HL-60 (cell line): Measurements from ENCODE around the gene ANKRD26.

Experiments used
- CTCF ChIP-seq: IDR thresholded peaks from one replicate; pipeline ENCODE4 v1.5.1; 2011; ENCODE audit warnings: low read length, control low read depth, inconsistent platforms; ENCODE audit not compliant: insufficient read depth
- GABPA ChIP-seq: IDR thresholded peaks from 2 replicates; pipeline ENCODE4 v1.6.1; 2012; ENCODE audit warnings: low read depth
- POLR2AphosphoS5 ChIP-seq: IDR thresholded peaks from 2 replicates; pipeline ENCODE4 v1.6.1; 2012; ENCODE audit warnings: low read depth
- REST ChIP-seq: IDR thresholded peaks from 2 replicates; pipeline ENCODE4 v1.6.1; 2012; ENCODE audit warnings: low read depth; ENCODE audit not compliant: insufficient replicate concordance
- SPI1 ChIP-seq: IDR thresholded peaks from 2 replicates; pipeline ENCODE4 v1.6.1; 2012; ENCODE audit warnings: low read depth, mild to moderate bottlenecking, borderline replicate concordance

DNA sequence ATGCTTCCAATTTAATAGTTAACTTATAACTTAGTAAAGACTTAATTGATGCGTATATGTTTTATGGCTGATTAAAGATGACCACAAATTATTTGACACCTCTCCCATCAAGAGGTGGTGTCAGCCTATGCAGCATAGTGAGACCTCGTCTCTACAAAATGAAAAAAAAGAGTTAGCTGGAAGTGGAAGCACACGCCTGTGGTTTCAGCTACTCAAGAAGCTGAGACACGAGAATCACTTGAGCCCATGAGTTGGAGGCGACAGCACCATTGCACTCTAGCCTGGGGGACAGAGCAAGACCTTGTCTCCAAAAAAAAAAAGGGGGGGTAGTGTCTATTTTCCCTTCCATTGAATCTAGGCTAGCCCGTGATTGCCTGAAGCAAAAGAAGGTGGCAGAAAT is 140.5 kb downstream of the ANKRD26 start:
- no peak for TF ChIP-seq CTCF
- TF ChIP-seq GABPA, result no peak
- TF ChIP-seq POLR2AphosphoS5, result no peak
- no peak for TF ChIP-seq SPI1
- no peak for TF ChIP-seq REST
